HAP-1 (cell line): ENCODE data around the gene CBX6.

Experiments used
- DNase-seq, 2 experiments: peaks; one replicate each; pipeline ENCODE4 v3.0.0-alpha.2; 2016 to 2020; ENCODE audit warnings: low spot score in 2 of 2
- H3K27me3 ChIP-seq: fragments of 250-450 bp; sonication (Bioruptor Pico); 2 replicates; pipeline ENCODE4 v1.5.1; 2020; ENCODE audit warnings: low read depth, mild to moderate bottlenecking, moderate library complexity
- H3K36me3 ChIP-seq: fragments of 250-450 bp; sonication (Bioruptor Pico); replicated peaks from 2 replicates; pipeline ENCODE4 v1.5.1; 2020; ENCODE audit warnings: mild to moderate bottlenecking
- H3K4me1 ChIP-seq: fragments of 250-450 bp; sonication (Bioruptor Pico); 2 replicates; pipeline ENCODE4 v1.5.1; 2020; ENCODE audit warnings: mild to moderate bottlenecking
- H3K4me3 ChIP-seq: fragments of 250-450 bp; sonication (Bioruptor Pico); 2 replicates; pipeline ENCODE4 v1.5.1; 2020; ENCODE audit warnings: mild to moderate bottlenecking, moderate library complexity
- H3K9me3 ChIP-seq: fragments of 250-450 bp; sonication (Bioruptor Pico); 2 replicates; pipeline ENCODE4 v1.5.1; 2020; ENCODE audit warnings: mild to moderate bottlenecking, moderate library complexity
- in situ Hi-C: fragments of 300-500 bp; cut with MboI; formaldehyde crosslinking; loops from 3 replicates; pipeline ENCODE4 v1.14.3; 2020; ENCODE audit warnings: low sequenced_read_pairs, inconsistent platforms, mixed read lengths

CBX6 gene

DNA sequence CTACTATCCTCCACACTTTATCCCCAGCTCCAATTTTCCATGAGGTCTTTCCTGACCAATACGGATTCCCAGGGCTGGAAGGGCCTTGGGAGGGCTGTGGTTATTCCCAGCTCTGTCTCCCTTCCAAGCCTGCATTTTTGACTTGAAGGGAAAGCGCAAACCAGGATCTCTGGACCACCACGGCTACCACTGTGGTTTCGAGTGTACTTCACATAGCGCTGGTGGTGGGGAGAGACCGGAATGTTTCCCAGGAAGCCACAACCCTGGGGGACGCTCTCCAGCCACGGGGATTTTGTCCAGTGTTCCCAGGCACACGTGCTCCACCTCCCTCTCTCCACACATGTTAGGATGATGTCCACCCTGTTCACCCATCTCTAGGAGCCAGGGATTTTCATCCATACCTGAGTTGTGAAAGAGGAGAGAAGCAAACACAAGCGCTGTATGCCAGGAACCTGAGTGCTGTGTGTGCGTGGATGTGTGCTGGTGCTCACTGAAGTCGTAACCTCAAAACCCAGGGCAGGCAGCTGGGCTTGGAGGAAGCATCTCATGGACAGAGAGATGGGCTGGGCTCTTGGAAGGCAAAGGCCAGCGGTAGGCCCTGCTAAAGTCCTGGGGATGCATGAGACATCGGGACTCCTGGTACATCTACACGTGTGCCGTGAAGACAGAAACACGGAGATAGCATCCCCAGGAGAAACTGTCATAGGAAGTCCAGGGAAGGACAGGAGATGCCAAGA, 26.8 kb downstream of the CBX6 start:
- in situ Hi-C loops, result no loop called here
- Histone ChIP-seq H3K27me3 (peaks cover 55% of the 10 kb centered on the region), H3K9me3 (no peaks in the 10 kb centered on the region), H3K4me3 (no peak overlapping the region), H3K36me3 (no peaks in the 10 kb centered on the region), H3K4me1 (no peaks in the 10 kb centered on the region)
- no peak for DNase-seq

DNA sequence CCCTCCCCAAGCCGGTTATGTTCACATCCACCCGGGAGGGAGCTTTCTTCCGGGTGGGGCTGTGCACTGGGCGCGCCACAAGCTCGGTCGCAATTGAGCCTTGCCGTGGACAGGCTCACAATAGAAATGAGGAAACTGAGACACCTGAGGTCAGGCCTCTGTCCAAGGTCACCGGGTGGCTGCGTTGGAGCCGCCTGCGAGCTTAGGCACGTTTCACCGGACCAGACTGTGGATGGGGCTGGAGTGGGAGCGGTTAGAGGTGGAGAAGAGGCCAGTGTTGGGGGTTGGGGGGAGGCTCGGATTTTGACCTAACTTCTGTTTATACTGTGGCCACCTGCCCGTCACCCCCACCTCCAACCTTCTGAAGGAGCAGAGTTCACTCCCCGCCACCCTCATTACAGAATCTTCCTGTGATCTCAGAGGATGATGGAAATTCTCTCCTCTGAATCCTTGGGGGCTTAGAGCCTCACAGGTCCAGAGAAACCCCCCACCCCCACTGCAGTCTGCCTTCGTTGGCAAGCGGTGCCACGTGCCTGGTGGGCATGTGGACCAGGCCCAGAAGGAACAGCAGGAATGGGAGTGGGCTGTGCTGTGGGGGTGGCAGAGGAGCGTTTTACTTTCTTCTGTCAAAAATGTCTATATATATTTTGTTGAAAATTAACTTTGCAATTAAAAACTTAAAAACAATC, 27.6 kb downstream of the CBX6 start:
- Histone ChIP-seq H3K36me3 (no peaks in the 10 kb centered on the region), H3K9me3 (no peaks in the 10 kb centered on the region), H3K27me3 (peaks cover 50% of the 10 kb centered on the region), H3K4me1 (no peaks in the 10 kb centered on the region; the same call in 1 of the 2 replicates), H3K4me3 (peak overlapping the region; percentile 18)
- in situ Hi-C loops, result no loop called here
- DNase-seq, result no peak

DNA sequence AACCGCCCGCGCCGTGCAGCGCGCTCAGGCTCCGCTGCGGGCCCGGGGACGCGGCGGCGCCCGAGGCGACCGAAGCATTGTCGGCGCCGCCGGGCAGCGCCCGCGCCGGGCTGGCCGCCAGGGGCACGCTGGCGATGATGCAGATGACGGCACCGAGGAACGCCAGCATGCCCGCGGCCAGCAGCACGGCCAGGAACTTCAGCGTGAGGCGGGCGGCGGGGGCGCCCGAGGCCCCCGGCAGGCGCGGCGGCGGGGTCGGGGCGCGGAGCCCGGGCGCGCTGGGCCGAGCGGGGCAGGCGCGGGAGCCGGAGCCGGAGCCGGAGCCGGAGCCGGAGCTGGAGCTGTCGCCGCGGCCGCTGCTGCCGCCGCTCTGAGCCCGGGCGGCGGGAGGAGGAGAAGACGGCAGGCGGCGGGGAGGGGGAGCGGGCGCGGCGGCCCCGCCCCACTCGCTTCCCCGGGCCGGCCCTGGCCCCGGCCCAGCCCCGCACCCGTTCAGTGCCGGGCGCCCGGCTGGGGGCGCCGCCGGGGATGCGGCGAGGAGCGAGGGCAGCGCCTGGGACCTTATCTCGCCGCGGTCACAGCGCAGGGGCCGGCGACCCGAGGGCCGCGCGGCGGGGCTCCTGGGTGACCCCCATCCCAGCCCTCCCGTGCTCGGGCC, 28.2 kb downstream of the CBX6 start, which contains the start of gene NPTXR:
NPTXR (minus strand) TSS at position 372 of the 658 bp plus-strand sequence.
- Histone ChIP-seq H3K27me3 (peaks cover 43% of the 10 kb centered on the region), H3K4me1 (no peaks in the 10 kb centered on the region; the same call in 1 of the 2 replicates), H3K36me3 (no peaks in the 10 kb centered on the region), H3K9me3 (no peaks in the 10 kb centered on the region), H3K4me3 (peak within 1 kb of the TSS; percentile 18)
- in situ Hi-C loops, result no loop called here
- DNase-seq, result peak; percentile 49 to 65

DNA sequence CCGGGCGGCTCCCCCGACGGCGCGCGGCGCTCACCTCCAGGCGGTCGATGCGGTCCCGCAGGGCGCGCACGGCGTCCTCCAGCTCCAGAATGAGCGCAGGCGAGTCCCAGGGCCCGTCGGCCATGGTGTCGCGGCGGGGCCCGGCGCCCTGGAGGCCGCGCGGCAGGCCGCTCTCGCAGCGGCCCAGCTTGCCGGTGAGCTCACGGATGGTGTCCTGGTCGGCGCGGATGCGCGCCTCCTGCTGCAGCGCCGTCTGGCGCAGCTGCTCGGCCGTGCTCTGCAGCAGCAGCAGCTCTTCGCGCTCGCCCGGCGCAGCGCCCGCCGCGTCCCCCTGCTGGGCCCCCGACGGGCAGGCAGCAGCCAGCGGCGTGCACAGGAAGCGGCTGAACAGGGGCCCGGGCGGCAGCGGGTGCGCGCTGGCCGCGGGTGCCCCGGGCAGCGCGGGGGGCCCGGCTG, 28.8 kb downstream of the CBX6 start:
- peak; percentile 29 to 50 for DNase-seq
- in situ Hi-C loops, result no loop called here

DNA sequence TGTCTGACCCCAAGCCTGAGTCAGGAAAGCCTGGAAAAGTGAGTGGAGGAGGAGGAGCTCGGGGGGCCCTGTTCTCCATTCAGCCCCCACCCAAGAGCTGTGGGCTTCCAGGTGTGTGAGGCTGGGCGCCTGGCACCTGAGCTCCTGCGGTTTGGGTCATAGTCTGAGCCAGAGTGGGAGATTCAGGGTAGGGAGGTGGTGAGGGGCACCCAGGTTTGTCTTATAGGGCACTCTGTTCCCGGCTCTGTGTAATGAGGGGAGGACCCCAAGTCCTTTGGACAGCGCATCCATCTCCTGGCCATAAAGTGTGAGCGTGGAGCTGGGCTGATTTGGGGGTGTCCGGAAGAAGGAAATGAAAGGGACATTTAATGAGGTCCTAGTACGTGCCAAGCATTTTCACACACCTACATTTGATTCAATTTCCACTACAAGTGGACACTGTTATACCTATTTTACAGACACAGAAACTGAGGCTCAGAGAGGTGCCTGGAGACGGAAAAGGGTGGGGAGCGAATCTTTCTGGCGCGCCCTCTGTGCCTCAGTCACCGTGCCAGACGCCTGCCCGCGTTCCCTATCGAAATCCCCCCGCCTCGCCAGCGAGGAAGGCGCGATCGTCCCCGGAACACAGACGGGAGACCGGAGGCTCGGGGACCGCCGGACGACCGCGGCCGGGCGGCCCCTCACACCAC, 29.4 kb downstream of the CBX6 start:
- Histone ChIP-seq H3K27me3 (peaks cover 36% of the 10 kb centered on the region), H3K4me1 (no peaks in the 10 kb centered on the region; the same call in 1 of the 2 replicates), H3K36me3 (no peaks in the 10 kb centered on the region), H3K9me3 (no peaks in the 10 kb centered on the region), H3K4me3 (peak overlapping the region; percentile 14; the same call in 1 of the 2 replicates)
- in situ Hi-C loops, result no loop called here
- no peak for DNase-seq

More for the DNA sequence above, 28.8 kb downstream of the CBX6 start:
- Histone ChIP-seq H3K4me3 (peak overlapping the region; percentile 14; the same call in 1 of the 2 replicates), H3K36me3 (no peaks in the 10 kb centered on the region), H3K4me1 (no peaks in the 10 kb centered on the region; the same call in 1 of the 2 replicates), H3K27me3 (peaks cover 38% of the 10 kb centered on the region), H3K9me3 (no peaks in the 10 kb centered on the region)

DNA sequence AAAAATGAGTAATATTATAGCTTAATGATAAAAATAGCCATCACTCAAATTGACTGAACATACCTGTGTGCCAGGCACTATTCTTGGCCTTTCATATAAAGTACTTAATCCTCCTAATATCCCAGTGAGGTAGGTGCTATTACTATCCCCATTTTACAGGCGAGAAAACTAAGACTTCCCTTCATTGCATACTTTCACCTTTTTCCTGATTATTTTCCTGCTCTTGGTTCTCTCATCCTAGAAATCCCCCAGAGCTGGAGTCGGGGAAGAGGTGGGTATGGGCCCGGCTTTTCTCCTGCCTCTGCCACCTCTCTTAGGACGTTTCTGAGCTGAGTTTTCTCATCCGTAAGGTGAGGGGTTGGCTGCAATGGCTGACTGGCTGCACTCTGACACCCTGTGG, 30.4 kb downstream of the CBX6 start:
- in situ Hi-C loops, result no loop called here
- no peaks in the 10 kb centered on the region for H3K9me3 ChIP-seq
- DNase-seq, result no peak
- no peaks in the 10 kb centered on the region for H3K36me3 ChIP-seq
- H3K27me3 ChIP-seq, result peaks cover 40% of the 10 kb centered on the region
- no peak overlapping the region for H3K4me3 ChIP-seq
- H3K4me1 ChIP-seq, result no peaks in the 10 kb centered on the region; the same call in 1 of the 2 replicates

DNA sequence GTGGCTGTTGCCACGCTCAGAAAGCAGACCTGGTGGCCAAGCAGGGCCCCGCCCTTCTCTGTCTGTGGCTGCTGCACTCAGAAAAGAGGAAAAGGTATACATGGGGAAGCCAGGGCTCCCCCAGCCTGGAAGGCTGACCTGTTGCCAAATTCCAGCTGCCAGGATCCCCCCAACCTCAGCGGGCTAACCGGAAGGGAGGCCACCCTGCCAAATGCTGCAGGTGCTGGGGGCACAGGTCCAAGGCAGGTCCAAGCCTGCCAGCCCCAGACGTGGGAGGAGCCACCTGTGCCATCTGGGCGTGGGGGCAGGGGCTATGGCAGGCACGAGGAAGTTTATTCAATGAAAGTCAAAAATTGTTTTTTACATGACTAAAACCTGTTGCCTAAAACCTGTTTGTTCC, 30.8 kb downstream of the CBX6 start:
- in situ Hi-C loops, result no loop called here
- no peaks in the 10 kb centered on the region for H3K36me3 ChIP-seq
- peaks cover under 1% of the 10 kb centered on the region; the same call in 1 of the 2 replicates for H3K4me1 ChIP-seq
- H3K4me3 ChIP-seq, result no peak overlapping the region
- peaks cover 44% of the 10 kb centered on the region for H3K27me3 ChIP-seq
- no peaks in the 10 kb centered on the region for H3K9me3 ChIP-seq
- DNase-seq, result no peak

DNA sequence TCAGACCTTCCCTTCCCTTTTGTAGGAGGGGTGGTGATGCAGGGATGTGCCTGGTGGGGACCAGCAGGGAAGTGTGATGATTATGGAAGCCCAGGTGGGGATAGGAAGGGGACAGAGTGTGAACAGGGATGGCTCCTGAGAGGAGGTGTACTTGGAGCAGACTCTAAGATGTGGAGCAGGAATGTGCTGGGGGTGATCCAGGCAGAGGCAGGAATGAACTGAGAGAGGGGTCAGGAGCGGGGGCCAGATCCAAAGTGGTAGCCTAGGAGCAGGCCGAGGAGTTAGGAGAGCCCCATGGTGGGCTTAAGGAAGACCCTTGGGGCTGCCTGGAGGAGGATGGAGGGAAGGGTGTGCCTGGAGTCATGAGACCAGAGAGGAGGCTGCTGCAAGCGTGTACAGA, 31.9 kb downstream of the CBX6 start:
- in situ Hi-C loops, result no loop called here
- no peak for DNase-seq

DNA sequence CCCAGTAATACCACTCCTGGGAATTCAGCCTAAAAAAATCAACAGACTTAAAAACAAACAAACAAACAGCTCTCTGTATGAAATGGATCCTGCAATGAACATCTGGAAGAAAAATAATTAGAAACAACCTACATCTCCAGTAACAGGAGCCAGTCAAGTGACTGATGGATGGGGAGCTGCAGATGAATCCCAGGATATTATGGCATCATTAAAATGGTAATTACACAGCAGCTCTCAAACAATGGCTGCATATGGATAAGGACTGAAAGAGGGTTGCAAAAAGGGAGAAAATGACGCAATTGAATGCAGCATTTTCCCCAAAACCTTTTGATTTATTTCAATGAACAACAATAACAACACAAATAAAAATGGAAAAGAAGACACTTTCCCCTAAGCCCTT, 32.3 kb downstream of the CBX6 start:
- no peaks in the 10 kb centered on the region for H3K9me3 ChIP-seq
- H3K4me1 ChIP-seq, result peaks cover 7% of the 10 kb centered on the region; the same call in 1 of the 2 replicates
- peaks cover 47% of the 10 kb centered on the region for H3K27me3 ChIP-seq
- in situ Hi-C loops, result no loop called here
- DNase-seq, result peak in 1 of 2 experiments; percentile 13
- no peak overlapping the region for H3K4me3 ChIP-seq
- no peaks in the 10 kb centered on the region for H3K36me3 ChIP-seq

More for the DNA sequence above, 31.9 kb downstream of the CBX6 start:
- Histone ChIP-seq H3K36me3 (no peaks in the 10 kb centered on the region), H3K27me3 (peaks cover 47% of the 10 kb centered on the region), H3K4me3 (no peak overlapping the region), H3K9me3 (no peaks in the 10 kb centered on the region), H3K4me1 (peaks cover 7% of the 10 kb centered on the region; the same call in 1 of the 2 replicates)

DNA sequence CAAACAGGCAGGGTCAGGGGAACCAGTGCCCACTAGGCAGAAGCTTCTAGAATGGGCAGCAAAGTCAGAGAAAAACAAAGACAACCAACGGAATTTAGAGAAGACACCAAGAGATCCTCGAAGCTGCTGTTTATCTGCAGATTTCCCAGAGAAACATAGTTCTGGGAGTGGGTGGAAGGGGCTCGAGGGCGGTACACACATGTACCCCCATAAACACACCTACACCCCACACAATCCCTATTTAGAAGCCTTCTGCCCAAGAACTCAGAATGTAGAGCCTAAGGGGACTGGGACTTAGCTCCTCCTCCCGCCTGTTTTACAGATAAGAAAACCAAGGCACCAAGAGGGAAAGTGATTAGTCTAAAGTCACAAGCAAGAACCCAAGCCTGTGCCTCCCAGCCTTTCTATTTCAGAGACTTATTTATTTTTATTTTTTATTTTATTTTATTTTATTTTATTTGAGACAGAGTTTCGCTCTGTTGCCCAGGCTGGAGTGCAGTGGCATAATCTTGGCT, 34.5 kb downstream of the CBX6 start:
- Histone ChIP-seq H3K4me3 (no peak overlapping the region), H3K9me3 (no peaks in the 10 kb centered on the region), H3K4me1 (peaks cover 7% of the 10 kb centered on the region; the same call in 1 of the 2 replicates), H3K27me3 (peaks cover 35% of the 10 kb centered on the region), H3K36me3 (no peaks in the 10 kb centered on the region)
- in situ Hi-C loops, result no loop called here
- DNase-seq, result no peak

DNA sequence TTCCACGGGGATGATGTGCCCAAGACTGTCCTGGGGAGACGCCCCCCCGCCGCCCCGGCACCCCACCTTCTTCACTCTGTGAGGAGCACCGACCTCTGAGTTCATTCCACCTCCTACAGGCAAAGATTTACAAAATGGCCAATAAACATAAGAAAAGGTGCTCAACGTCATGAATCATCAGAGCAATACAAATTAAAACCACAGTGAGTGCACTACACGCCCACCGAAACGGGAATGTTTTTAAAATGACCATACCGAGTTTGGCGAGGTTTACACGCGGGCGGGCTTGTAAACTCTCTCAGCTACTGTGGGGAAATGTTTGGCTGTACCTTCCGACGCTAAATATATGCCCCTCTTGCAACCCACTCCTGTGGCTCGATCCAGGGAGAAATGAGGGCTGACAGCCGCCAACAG, 36.1 kb downstream of the CBX6 start:
- H3K4me3 ChIP-seq, result no peak overlapping the region

DNA sequence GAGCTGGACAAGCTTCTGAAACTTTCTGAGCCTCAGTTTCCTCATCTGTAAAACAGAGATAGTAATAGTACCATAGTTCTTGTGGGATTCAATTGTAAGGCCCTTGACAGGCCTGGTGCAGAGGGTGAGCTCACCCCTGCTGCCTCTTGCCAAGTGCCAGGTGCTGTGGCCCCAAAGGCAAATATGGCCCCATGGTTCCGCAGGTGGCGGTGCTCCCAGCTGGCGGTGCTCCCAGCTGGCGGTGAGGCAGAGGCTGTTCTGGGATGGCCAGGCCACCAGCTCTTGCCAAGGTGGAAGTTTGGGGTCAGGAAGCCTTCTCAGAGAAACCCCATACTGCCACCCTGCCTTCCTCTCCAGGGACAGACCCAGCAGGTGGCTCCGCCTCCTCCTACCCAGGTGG, 37.0 kb downstream of the CBX6 start:
- H3K36me3 ChIP-seq, result no peaks in the 10 kb centered on the region
- H3K9me3 ChIP-seq, result no peaks in the 10 kb centered on the region
- peaks cover 7% of the 10 kb centered on the region; the same call in 1 of the 2 replicates for H3K4me1 ChIP-seq
- no peak overlapping the region for H3K4me3 ChIP-seq
- no peak for DNase-seq
- in situ Hi-C loops, result no loop called here
- peaks cover 10% of the 10 kb centered on the region for H3K27me3 ChIP-seq

More for the DNA sequence above, 36.1 kb downstream of the CBX6 start:
- in situ Hi-C loops, result no loop called here
- DNase-seq, result peak in 1 of 2 experiments; percentile 18
- Histone ChIP-seq H3K27me3 (peaks cover 19% of the 10 kb centered on the region), H3K4me1 (peaks cover 7% of the 10 kb centered on the region; the same call in 1 of the 2 replicates), H3K36me3 (no peaks in the 10 kb centered on the region), H3K9me3 (no peaks in the 10 kb centered on the region)
